GM06990 (cell line): Measurements from ENCODE around the gene ARSG.

Experiments used
- DNase-seq: peaks from one replicate; pipeline ENCODE4 v3.0.0-alpha.2; 2011; ENCODE audit not compliant: insufficient read length; ENCODE audit errors: extremely low read depth
- H3K27me3 ChIP-seq: replicated peaks from 2 replicates; pipeline ENCODE4 v1.6.0; 2011; ENCODE audit warnings: low read length; ENCODE audit not compliant: control insufficient read depth, insufficient read depth
- H3K36me3 ChIP-seq: 2 replicates; pipeline ENCODE4 v1.5.1; 2011; ENCODE audit warnings: low read length; ENCODE audit not compliant: control insufficient read depth, insufficient read depth
- H3K4me3 ChIP-seq: replicated peaks from 2 replicates; pipeline ENCODE4 v1.5.1; 2011; ENCODE audit warnings: low read depth, mild to moderate bottlenecking, control low read depth, low read length
- CTCF ChIP-seq: IDR thresholded peaks from 2 replicates; pipeline ENCODE4 v1.5.1; 2011; ENCODE audit warnings: low read length, control low read depth, mild to moderate bottlenecking, inconsistent platforms; ENCODE audit not compliant: insufficient read depth, poor library complexity, severe bottlenecking

Gene ARSG

GRCh38 chr17:68425979-68426378 is 134.7 kb downstream of the ARSG start:
- no peak overlapping the region for H3K4me3 ChIP-seq
- H3K27me3 ChIP-seq: no peaks in the 10 kb centered on the region
- peaks cover 26% of the 10 kb centered on the region for H3K36me3 ChIP-seq
- DNase-seq: no peak
- no peak for TF ChIP-seq CTCF

- H3K4me3 ChIP-seq: no peak overlapping the region
- DNase-seq: no peak
- no peak for TF ChIP-seq CTCF
- peaks cover 36% of the 10 kb centered on the region for H3K36me3 ChIP-seq
- no peaks in the 10 kb centered on the region for H3K27me3 ChIP-seq
Measured at GRCh38 chr17:68427575-68427974, 136.3 kb downstream of the ARSG start.

- Histone ChIP-seq H3K4me3 (no peak overlapping the region), H3K36me3 (peaks cover 41% of the 10 kb centered on the region), H3K27me3 (no peaks in the 10 kb centered on the region)
- TF ChIP-seq CTCF: no peak
- no peak for DNase-seq
Measured at GRCh38 chr17:68428498-68429172, 137.3 kb downstream of the ARSG start.

GRCh38 chr17:68429881-68430280 is 138.6 kb downstream of the ARSG start:
- TF ChIP-seq CTCF: no peak
- Histone ChIP-seq H3K36me3 (peaks cover 46% of the 10 kb centered on the region), H3K4me3 (no peak overlapping the region)

GRCh38 chr17:68431045-68431608 is 139.8 kb downstream of the ARSG start:
- no peak for TF ChIP-seq CTCF
- Histone ChIP-seq H3K27me3 (no peaks in the 10 kb centered on the region), H3K4me3 (no peak overlapping the region), H3K36me3 (peaks cover 46% of the 10 kb centered on the region)
- no peak for DNase-seq

More at GRCh38 chr17:68429881-68430280, 138.6 kb downstream of the ARSG start:
- DNase-seq: no peak
- H3K27me3 ChIP-seq: no peaks in the 10 kb centered on the region

- peak; percentile 56 for TF ChIP-seq CTCF
- H3K27me3 ChIP-seq: no peaks in the 10 kb centered on the region
- H3K36me3 ChIP-seq: peaks cover 46% of the 10 kb centered on the region
- DNase-seq: no peak
- H3K4me3 ChIP-seq: no peak overlapping the region
Measured at GRCh38 chr17:68431661-68432071, 140.4 kb downstream of the ARSG start.
